Stimulated activated CD8-positive, alpha-beta memory T cell treated with anti-CD3 and anti-CD28 coated beads, Interleukin-7, amount 100 ng/mL, for 1 hour (primary cell): ENCODE data around the gene KIAA1217.
"Not testable (repeated sequence)": the region's sequence is repeated elsewhere in the genome, so short reads cannot be mapped to it uniquely, and the experiment has no call there.

ENCODE experiments used
- DNase-seq, 2 donors: peaks; one replicate each; pipeline ENCODE4 v3.0.0-alpha.2; 2020; ENCODE audit warnings: low read depth in 2 of 2

Gene KIAA1217

DNA sequence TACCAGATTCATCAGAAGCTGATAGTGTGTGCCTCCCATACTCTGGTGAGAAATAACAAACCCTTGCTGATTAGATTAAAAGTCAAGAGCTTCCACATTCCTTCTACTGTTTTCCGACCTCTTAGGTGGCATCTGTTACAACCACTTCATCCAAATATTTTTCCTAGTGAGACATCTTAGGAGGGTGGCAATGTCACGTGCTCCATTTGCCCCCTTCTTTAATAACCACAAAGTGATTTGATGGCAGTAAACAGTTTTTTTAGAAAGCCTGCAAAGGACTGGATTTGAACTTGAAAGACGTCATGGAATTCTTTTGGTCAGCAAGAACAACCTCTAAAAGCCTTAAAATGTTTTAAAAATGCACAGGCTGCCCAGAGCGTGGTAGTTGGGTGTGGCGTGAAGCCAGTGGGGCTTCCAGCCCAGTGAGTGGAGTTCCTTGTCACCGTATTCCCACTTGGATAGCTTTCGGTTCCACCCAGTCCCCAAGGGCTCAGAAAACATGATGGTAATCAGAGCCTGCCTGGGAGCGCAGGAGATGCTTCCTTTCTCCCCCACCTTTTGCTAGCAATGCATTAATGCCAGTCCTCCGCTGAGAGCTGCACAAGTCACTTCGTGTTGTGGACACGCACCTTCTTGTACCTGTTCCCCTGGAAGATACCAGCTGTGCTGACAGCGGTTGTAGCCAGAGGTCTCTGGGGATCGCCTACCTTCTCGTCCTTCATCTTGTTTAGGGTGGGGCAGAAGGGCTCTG is 256.4 kb downstream of the KIAA1217 start:
- DNase-seq, result no peak

GRCh38 chr10:24465891-24466818 is 257.2 kb downstream of the KIAA1217 start:
- DNase-seq, result no peak

GRCh38 chr10:24467136-24467535 is 258.2 kb downstream of the KIAA1217 start:
- no peak for DNase-seq

DNA sequence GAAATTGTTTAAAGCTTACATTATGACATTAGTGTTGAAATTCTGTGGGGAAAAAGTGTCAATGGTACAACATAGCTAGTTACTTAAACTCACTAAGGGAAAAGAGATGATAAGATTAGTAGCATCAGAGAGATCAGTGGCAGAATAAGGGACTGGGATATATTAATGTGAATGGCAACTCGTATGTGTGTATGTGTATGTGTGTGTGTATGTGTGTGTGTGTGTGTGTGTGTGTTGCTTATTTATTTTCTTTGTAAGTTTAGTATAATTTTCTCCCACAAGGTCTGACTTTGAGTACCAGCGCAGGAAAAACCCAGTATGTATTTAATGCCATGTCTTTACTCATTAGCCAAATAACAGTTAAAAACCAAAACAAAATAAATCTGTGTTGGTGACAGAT is 258.7 kb downstream of the KIAA1217 start:
- DNase-seq, result no peak

GRCh38 chr10:24468281-24468751 is 259.4 kb downstream of the KIAA1217 start:
- no peak for DNase-seq

- DNase-seq, result no peak
Measured at GRCh38 chr10:24469993-24470392, 261.1 kb downstream of the KIAA1217 start.

DNA sequence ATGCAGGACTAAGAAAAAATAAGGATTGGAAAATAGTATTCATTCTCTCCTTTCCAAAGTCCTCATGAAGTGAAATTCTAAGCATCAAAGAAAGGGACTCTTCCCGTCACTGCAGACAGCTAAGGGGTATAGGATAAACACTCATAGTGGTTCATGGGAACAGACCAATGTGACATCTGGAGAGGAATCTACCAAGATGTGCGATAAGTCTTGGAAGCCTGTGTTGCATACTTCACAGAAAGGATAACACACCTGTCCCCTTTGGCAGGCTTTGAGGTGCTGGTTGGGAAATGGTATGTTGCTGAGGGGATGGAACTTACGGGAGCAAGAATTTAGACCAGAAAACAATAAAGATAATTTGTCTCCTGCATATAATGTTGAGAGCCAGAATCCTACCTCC is 266.7 kb downstream of the KIAA1217 start:
- DNase-seq, result no peak

DNA sequence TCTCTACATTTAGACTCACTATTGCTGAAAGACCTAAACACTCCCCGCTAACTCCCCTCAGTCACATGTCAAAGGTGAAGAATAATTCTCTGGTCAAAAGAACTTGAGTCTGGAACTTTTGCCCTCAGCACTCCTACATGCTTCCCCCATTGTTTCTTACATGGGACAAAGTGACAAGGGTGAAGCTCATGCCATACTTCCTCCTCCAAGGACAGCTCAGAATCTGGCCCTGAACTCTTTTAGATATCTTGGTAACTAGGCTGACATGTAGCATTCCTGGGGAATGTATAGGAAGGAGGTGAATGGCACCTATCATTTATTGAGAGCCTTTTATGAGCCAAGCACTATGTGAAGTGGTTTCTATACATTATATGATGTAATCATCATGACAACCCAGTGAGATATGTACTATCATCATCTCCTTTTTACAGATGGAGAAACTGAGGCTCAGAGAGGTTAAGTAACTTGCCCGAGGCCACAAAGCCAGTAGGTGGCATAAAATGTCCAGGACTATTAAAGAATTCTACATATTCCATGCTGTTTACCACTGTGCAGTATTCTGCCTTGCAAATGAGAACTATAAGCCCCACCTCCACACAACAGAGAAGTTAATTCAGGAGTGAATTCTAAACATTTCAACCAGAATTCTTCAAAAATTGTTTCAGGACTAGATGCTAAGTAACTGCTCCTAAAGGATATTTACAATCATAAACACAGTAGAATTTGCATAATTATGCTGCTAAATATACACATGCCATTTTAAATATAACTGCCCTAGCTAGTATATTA is 268.2 kb downstream of the KIAA1217 start:
- DNase-seq, result no peak

DNA sequence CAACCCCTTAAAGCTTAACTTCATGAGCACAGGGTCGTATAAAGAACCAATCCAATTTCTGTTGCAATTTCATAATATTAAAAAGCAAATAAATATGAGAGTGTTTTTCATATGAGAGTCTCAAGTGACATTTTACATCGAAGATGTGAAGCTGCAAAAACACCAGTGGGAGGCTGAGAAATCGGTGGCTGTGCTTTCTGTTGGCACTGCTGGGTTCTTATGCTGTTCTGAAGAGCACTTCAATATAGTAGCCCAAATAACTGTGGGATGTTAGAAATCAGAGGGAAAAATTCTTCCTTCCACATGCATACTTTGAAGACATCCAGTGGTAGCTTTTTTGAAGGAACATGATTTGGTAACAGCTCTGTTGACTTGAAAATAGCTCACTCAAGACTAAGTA is 269.0 kb downstream of the KIAA1217 start:
- DNase-seq, result no peak

- no peak for DNase-seq
Measured at GRCh38 chr10:24479806-24480205, 270.9 kb downstream of the KIAA1217 start.

- no peak for DNase-seq
Measured at GRCh38 chr10:24480447-24480846, 271.5 kb downstream of the KIAA1217 start.

- DNase-seq, result no peak
Measured at GRCh38 chr10:24481241-24481640, 272.3 kb downstream of the KIAA1217 start.

DNA sequence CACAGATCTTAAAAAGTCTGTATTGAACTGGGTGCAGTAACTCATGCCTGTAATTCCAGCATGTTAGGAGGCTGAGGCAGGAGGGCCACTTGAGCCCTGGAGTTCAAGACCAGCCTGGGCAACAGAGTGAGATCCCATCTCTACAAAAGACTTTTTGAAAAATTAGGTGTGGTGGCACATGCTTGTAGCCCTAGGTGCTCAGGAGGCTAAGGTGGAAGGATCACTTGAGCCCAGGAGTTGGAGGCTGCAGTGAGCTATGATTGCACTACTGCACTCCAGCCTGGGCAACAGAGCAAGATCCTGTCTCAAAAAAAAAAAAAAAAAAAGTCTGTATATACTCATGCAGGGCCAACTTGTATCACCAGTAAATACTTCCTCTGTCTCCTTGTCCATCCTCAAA is 273.8 kb downstream of the KIAA1217 start:
- DNase-seq, result not testable (repeated sequence)

- DNase-seq, result no peak
Measured at GRCh38 chr10:24483701-24484100, 274.8 kb downstream of the KIAA1217 start.

DNA sequence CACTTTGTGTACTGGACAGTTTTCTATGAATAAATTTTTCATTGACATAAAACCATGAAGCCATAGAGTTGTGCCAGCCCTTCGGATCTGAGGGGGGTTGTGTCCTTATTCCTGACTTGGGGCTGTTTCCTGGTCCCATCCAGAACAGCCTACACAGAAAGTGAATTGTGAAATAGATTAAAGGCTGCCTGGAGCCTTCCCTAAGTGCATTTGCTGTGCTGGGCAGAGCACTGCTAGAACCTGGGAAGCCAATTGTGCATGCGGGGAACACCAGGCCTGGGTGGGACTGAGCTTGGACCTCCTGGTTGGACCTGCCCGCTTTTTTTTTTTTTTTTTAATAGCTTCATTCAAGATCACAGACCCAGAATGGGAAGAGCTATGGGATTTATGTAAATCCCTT is 275.8 kb downstream of the KIAA1217 start:
- no peak for DNase-seq

DNA sequence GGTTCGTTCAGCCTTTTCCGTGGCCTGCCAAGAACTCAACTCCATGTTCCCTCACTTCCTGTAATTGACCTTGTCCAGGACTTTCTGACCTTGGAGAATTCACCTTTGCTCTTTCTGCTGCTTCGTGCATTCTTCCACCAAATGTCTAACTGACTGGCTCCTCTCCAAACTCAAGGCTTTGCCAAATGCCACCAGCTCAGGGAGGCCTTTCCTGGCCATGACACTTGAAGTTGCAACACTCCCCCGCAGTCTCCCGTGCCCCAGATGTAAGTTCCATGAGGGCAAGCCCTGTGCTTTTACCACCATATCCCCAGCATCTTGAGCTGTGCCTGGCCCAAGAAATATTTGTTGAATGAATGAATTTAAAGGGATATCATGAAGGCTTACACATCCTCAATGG is 276.4 kb downstream of the KIAA1217 start:
- no peak for DNase-seq

- no peak for DNase-seq
Measured at GRCh38 chr10:24488631-24489030, 279.7 kb downstream of the KIAA1217 start.

DNA sequence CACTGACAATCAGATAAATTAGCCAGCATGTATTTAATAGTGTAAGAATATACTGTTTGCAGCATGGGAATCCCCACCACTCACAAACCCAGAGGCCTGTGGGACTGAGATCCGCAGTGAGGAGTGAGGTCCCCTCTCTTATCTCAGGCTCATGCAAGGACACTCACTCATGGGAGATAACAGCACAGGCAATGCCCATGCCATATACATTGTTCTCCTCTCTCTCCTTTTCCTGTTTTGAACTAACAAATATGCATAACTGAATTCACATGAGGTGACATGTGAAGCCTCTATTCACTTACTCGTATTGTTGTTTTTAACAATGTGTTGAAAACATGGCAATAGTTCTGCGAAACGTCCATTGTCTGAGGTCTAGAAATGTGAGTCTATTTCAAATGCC is 284.2 kb downstream of the KIAA1217 start:
- DNase-seq, result no peak

DNA sequence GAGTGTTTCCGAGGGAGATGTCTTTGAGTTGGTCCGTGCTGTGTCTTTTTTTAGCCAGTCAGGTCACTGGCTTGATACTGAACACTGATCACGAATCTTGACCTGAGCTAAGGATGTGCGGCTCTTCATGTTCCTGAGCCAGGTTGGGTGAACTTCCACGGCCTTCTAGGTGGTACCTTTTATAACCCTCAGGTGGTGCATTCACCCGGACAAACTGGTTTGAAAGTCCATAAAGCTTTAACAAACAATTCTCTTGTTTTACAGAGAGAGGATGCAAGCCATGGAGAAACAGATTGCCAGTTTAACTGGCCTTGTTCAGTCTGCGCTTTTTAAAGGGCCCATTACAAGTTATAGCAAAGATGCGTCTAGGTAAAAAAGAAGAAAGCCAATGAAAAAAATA is 285.3 kb downstream of the KIAA1217 start:
- no peak for DNase-seq

DNA sequence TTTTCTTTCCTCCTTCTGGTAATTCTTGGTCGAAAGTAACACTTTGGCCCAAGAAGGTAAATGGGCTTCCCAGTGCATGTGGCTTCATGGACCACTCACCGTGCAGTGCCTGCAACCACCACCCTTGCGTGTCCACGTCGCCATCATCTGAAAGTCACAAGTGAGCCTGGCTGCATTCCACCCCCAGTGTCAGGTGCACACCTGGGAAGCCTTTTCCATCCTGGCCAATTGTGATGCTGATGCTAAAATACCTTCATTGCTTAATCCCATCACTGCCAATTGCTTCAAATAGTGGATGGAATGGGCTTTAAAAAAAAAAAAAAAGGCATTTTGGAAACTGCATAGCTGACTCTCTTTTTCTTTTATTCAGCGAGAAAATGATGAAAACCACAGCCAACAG is 285.8 kb downstream of the KIAA1217 start:
- no peak for DNase-seq

- no peak for DNase-seq
Measured at GRCh38 chr10:24495666-24496460, 286.9 kb downstream of the KIAA1217 start.
